Mesenteric fat pad (tissue), 1 donor: ENCODE data around the gene OR10Z1. TPM values are rescaled to one million over a fixed set of nuclear protein-coding genes. Genes with fewer than 3 reads are reported as not detected.

Source experiments
- total RNA-seq: library from RNA; stranded (reverse); fragmentation: NEBNext Ultra II Directional; extraction: Animal tissue kit (Norgen Biotek cat#: 25700); gene quantifications from one replicate; pipeline ENCODE4 v1.2.1, GENCODE V29; 2021
- donor health status: DM: yes; HTN: yes; CAD: no.

The OR10Z1 gene
- total RNA-seq, 1 donor from 2014 or later, result not detected

Other genes with a start within 250 kb of the OR10Z1 start
- not detected for gene OR10T2, start 205.8 kb upstream of the OR10Z1 start, total RNA-seq
- not detected for gene OR10K2, start 179.0 kb upstream of the OR10Z1 start, total RNA-seq
- not detected for gene OR10K1, start 143.4 kb upstream of the OR10Z1 start, total RNA-seq
- not detected for gene OR10R2, start 133.0 kb upstream of the OR10Z1 start, total RNA-seq
- gene OR6Y1, start 50.9 kb upstream of the OR10Z1 start, total RNA-seq, result not detected
- gene OR6P1, start 34.7 kb upstream of the OR10Z1 start, total RNA-seq, result not detected
- not detected for gene OR10X1, start 25.4 kb upstream of the OR10Z1 start, total RNA-seq
- 0.55 TPM for gene SPTA1, start 81.4 kb downstream of the OR10Z1 start, total RNA-seq
- not detected for gene OR6K2, start 95.4 kb downstream of the OR10Z1 start, total RNA-seq
- not detected for gene OR6K3, start 115.5 kb downstream of the OR10Z1 start, total RNA-seq
- gene OR6K6, start 149.5 kb downstream of the OR10Z1 start, total RNA-seq, result not detected
- gene OR6N1, start 166.9 kb downstream of the OR10Z1 start, total RNA-seq, result not detected
- not detected for gene OR6N2, start 175.9 kb downstream of the OR10Z1 start, total RNA-seq
- gene MNDA, start 226.1 kb downstream of the OR10Z1 start, total RNA-seq, result 23.8 TPM